Neuron (in vitro differentiated cells): ENCODE results near the gene RPEL1.
"Not testable (repeated sequence)": the region's sequence is repeated elsewhere in the genome, so short reads cannot be mapped to it uniquely, and the experiment has no call there.

Experiments used
- H2AFZ ChIP-seq: one replicate; pipeline ENCODE4 v1.6.1; 2013; ENCODE audit warnings: low read depth, mild to moderate bottlenecking, inconsistent platforms, low read length, moderate library complexity
- H3K27me3 ChIP-seq: one replicate; pipeline ENCODE4 v1.6.1; 2013; ENCODE audit warnings: low read length; ENCODE audit not compliant: insufficient read depth
- H3K36me3 ChIP-seq: one replicate; pipeline ENCODE4 v1.6.1; 2013; ENCODE audit warnings: low read length; ENCODE audit not compliant: insufficient read depth
- H3K4me1 ChIP-seq: one replicate; pipeline ENCODE4 v1.6.1; 2013; ENCODE audit warnings: low read length; ENCODE audit not compliant: insufficient read depth
- H3K4me3 ChIP-seq: 2 replicates; pipeline ENCODE4 v1.5.1; 2013; ENCODE audit warnings: mild to moderate bottlenecking, low read length, moderate library complexity
- H3K9me3 ChIP-seq: one replicate; pipeline ENCODE4 v1.6.1; 2013; ENCODE audit warnings: low read length

RPEL1 gene

GRCh38 chr10:103246324-103246723 is 637 bp downstream of the RPEL1 start:
- Histone ChIP-seq H3K27me3 (no peaks in the 10 kb centered on the region), H2AFZ (no peak overlapping the region), H3K4me3 (no peak overlapping the region), H3K36me3 (no peaks in the 10 kb centered on the region), H3K9me3 (peaks cover 2% of the 10 kb centered on the region), H3K4me1 (no peaks in the 10 kb centered on the region)

GRCh38 chr10:103254113-103254512 is 8.4 kb downstream of the RPEL1 start:
- Histone ChIP-seq H2AFZ (no peak overlapping the region), H3K4me3 (no peak overlapping the region), H3K36me3 (no peaks in the 10 kb centered on the region), H3K9me3 (peaks cover 4% of the 10 kb centered on the region), H3K27me3 (no peaks in the 10 kb centered on the region), H3K4me1 (no peaks in the 10 kb centered on the region)

GRCh38 chr10:103254538-103255325 is 9.0 kb downstream of the RPEL1 start:
- Histone ChIP-seq H3K9me3 (peaks cover 4% of the 10 kb centered on the region), H3K27me3 (no peaks in the 10 kb centered on the region), H2AFZ (no peak overlapping the region), H3K36me3 (no peaks in the 10 kb centered on the region), H3K4me3 (no peak overlapping the region), H3K4me1 (no peaks in the 10 kb centered on the region)

- Histone ChIP-seq H3K27me3 (no peaks in the 10 kb centered on the region), H3K4me3 (no peak overlapping the region), H3K9me3 (peaks cover 5% of the 10 kb centered on the region), H3K36me3 (no peaks in the 10 kb centered on the region), H3K4me1 (no peaks in the 10 kb centered on the region), H2AFZ (no peak overlapping the region)
Observed at GRCh38 chr10:103256613-103257012, 10.9 kb downstream of the RPEL1 start.

- Histone ChIP-seq H3K4me3 (no peak overlapping the region), H3K27me3 (no peaks in the 10 kb centered on the region), H3K9me3 (peaks cover 5% of the 10 kb centered on the region), H3K4me1 (no peaks in the 10 kb centered on the region), H3K36me3 (no peaks in the 10 kb centered on the region), H2AFZ (no peak overlapping the region)
Observed at GRCh38 chr10:103257812-103258211, 12.1 kb downstream of the RPEL1 start.

- H2AFZ ChIP-seq, H3K9me3 ChIP-seq, H3K27me3 ChIP-seq, H3K4me3 ChIP-seq, H3K36me3 ChIP-seq, H3K4me1 ChIP-seq: not testable (repeated sequence)
Observed at GRCh38 chr10:103258928-103259327, 13.2 kb downstream of the RPEL1 start.

- H3K4me3 ChIP-seq = no peak overlapping the region
- H2AFZ ChIP-seq = no peak overlapping the region
- peaks cover 5% of the 10 kb centered on the region for H3K9me3 ChIP-seq
- no peaks in the 10 kb centered on the region for H3K4me1 ChIP-seq
- H3K36me3 ChIP-seq = no peaks in the 10 kb centered on the region
- H3K27me3 ChIP-seq = no peaks in the 10 kb centered on the region
Observed at GRCh38 chr10:103259989-103260388, 14.3 kb downstream of the RPEL1 start.

GRCh38 chr10:103262229-103262628 is 16.5 kb downstream of the RPEL1 start:
- Histone ChIP-seq H3K4me1 (no peaks in the 10 kb centered on the region), H3K4me3 (no peak overlapping the region), H2AFZ (no peak overlapping the region), H3K9me3 (peaks cover 5% of the 10 kb centered on the region), H3K36me3 (no peaks in the 10 kb centered on the region), H3K27me3 (no peaks in the 10 kb centered on the region)

GRCh38 chr10:103265717-103266329 is 20.1 kb downstream of the RPEL1 start:
- Histone ChIP-seq H3K4me3 (no peak overlapping the region), H2AFZ (no peak overlapping the region)

GRCh38 chr10:103273041-103273441 is 27.4 kb downstream of the RPEL1 start:
- Histone ChIP-seq H3K36me3 (no peaks in the 10 kb centered on the region), H2AFZ (no peak overlapping the region), H3K9me3 (no peaks in the 10 kb centered on the region), H3K4me1 (peaks cover 11% of the 10 kb centered on the region), H3K27me3 (no peaks in the 10 kb centered on the region), H3K4me3 (no peak overlapping the region)

More at GRCh38 chr10:103265717-103266329, 20.1 kb downstream of the RPEL1 start:
- Histone ChIP-seq H3K36me3 (no peaks in the 10 kb centered on the region), H3K9me3 (no peaks in the 10 kb centered on the region), H3K4me1 (no peaks in the 10 kb centered on the region), H3K27me3 (no peaks in the 10 kb centered on the region)

GRCh38 chr10:103276251-103276895 is 30.7 kb downstream of the RPEL1 start:
- Histone ChIP-seq H3K36me3 (peaks cover 3% of the 10 kb centered on the region), H3K9me3 (no peaks in the 10 kb centered on the region), H2AFZ (peak overlapping the region; percentile 55), H3K4me1 (peaks cover 32% of the 10 kb centered on the region), H3K4me3 (peak overlapping the region; percentile 48), H3K27me3 (no peaks in the 10 kb centered on the region)

- peaks cover 38% of the 10 kb centered on the region for H3K4me1 ChIP-seq
- no peaks in the 10 kb centered on the region for H3K27me3 ChIP-seq
- H2AFZ ChIP-seq = peak within 1 kb of the TSS; percentile 55
- H3K4me3 ChIP-seq = peak within 1 kb of the TSS; percentile 48
- H3K36me3 ChIP-seq = peaks cover 3% of the 10 kb centered on the region
- H3K9me3 ChIP-seq = no peaks in the 10 kb centered on the region
Observed at GRCh38 chr10:103276896-103277712, 31.4 kb downstream of the RPEL1 start, which contains the start of gene INA. INA (plus strand) TSS chr10:103277138; CDS start chr10:103277212, 74 bp downstream.
